Dermis microvascular lymphatic vessel endothelial cell (primary cell): Measurements from ENCODE around the gene TGIF1. TPM values are rescaled to one million over a fixed set of nuclear protein-coding genes. Genes with fewer than 3 reads are reported as not detected.

Experiments
- total RNA-seq: library from RNA; depleted of rRNA; stranded (reverse); fragments of >200 nt; gene quantifications from 2 replicates; pipeline ENCODE4 v1.2.1, GENCODE V29; 2014

The TGIF1 gene
- total RNA-seq, 1 donor from 2014 or later = 105 TPM

Other genes starting within 250 kb of the TGIF1 start
- gene MYOM1, start 230.2 kb upstream of the TGIF1 start, total RNA-seq = 0.26 and 1.9 TPM in 2 replicates
- 1,001 and 1,143 TPM in 2 replicates for gene MYL12A, start 202.4 kb upstream of the TGIF1 start, total RNA-seq
- 703 and 866 TPM in 2 replicates for gene MYL12B, start 188.0 kb upstream of the TGIF1 start, total RNA-seq